Measurements from ENCODE around the gene ARID1A.

The ARID1A gene

GRCh38 chr1:26729633-26730032 lies 33.8 kb downstream of the ARID1A start:
- no peak for DNase-seq

GRCh38 chr1:26730695-26731094 lies 34.9 kb downstream of the ARID1A start:
- no peak for DNase-seq

GRCh38 chr1:26731233-26731902 lies 35.6 kb downstream of the ARID1A start:
- no peak for DNase-seq

DNA sequence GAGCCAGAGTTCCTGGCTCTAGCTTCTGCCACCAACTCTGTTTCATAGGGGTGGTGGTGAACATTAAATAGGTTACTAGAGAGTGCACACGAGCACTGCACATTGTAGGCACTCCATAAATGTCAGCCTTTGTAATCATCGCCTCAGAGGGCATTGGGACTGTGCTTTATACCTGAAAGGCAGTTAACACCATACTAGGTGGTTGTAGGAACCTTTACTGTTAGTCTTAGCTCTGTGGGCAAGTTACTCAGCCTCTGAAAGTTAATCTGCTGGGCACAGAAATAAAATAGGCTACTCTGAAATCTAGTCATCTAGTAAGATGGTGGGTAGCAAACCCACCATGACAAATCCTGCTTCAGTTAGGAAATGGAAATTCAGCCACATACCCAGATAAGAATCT lies 37.6 kb downstream of the ARID1A start:
- no peak for DNase-seq

DNA sequence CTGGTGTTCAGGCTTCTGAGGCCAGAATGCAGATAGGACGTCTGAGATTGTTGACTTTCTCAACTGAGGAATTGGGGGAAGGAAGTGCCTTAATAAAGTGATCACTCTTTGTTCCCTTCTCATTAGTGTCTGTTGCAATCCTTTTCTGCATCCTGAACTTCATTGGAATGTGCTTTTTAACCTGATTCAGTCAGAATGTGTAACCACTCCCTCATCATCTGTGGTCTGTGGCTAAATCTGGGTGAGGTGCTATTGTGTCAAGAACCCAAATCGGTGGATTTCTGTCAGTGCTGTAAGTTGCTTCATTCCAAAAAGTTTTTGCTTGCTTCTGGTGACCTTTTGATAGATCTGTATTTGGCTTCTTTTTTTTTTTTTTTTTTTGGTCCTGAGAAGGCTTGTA lies 38.2 kb downstream of the ARID1A start:
- DNase-seq: no peak

DNA sequence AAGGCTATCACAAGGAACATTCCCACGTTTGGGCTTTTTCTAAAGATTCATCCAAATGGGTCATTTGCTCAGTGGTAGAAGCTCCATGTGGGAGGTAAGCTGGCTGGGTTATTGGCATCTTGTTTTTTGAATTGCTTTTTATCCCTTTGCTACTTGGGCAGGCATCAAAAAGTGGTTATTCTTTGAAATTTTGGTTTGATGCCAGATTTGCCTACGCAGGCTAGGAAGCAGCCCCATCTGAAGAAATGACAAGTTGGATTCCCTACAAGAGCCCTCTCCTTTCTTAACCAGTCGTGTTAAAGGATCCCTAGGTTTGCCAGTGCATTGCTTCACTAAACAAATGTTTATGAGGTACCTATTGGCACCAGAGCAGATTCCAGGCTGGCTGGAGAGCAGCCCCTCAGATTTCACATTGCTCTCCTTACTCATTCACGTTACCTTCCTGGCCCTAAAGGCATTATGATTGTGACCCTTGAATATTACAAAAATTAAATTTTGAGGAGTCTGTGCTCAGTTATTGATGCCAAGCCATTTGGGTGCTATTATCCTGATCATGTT lies 38.8 kb downstream of the ARID1A start:
- DNase-seq: no peak

DNA sequence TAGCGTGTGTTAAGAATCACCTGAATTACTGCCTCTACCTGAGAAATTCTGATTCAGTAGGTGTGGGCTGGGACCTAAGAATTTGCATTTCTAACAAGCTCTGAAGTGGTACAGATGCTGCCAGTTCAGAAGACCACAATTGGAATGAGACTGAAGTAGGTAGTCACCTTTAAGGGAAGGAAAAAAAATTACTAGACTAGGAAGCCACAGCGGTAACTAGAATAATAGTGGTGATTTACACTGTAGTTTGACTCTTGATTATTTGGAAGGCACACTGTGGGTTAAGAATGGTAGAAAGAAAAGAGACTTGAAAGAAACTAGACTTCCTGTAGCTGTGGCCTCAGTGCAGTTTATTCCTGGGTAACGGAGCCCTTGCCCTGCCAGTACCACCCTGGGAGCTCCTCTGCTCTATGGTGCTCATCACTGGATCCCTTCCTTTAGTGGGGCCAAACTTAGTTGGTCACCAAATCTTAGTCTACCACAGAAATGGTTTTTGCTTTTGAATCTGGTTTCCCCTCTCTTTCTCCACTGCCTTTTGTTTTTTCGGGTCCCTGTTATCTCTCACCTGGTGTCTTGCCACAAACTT lies 43.6 kb downstream of the ARID1A start:
- DNase-seq: no peak

DNA sequence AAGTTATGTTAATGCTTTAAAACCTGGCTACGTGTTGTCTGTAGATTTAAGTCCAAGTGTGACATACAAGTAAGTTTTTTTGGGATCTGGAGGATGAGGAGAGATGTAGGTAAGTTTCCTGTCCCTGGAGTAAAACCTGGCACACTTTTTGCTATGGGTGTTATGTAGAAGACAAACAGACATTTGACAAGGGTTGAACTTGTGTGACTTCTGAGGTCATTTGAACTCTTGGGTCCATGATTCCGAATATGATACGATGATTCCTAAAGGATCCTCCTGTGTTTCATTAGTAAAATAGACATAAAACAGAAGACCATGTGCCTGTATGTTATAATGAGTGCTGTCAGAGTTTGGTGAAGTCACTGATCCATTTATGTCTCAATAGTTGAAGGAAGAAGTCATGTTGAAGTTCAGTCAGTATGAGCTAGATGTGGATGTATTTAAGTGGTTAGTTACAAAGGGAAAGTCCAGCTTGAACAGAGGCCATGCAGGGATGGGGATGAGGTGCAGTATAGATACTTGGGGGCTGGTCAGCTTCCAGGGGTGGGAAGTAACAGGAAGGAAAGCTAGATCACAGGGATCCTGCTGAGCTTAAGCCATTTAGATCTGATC lies 44.3 kb downstream of the ARID1A start:
- DNase-seq: no peak

- DNase-seq: no peak
Measured at GRCh38 chr1:26740952-26741351, 45.1 kb downstream of the ARID1A start.

GRCh38 chr1:26743426-26744059 lies 47.7 kb downstream of the ARID1A start:
- DNase-seq: no peak

GRCh38 chr1:26744075-26744959 lies 48.5 kb downstream of the ARID1A start:
- DNase-seq: no peak

DNA sequence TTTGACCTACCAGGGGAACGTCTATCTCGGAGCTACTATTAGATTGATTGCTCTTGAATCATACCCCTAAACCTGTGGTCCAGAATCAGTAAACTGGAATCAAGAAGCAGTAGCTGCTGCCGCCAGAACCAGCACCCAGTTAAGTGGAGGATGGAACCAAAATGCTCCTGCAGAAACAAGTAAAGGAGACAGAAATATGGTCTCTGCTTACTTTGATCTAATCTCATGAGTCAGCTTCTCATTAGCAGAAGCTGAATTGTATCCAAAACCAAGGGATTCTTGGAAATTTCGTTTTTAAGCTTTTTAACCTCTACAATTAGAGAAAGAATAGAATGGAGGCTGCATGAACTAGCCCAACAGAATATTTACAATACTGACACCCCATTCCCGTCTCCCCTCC lies 49.4 kb downstream of the ARID1A start:
- DNase-seq: no peak

- DNase-seq: no peak
Measured at GRCh38 chr1:26747048-26747447, 51.2 kb downstream of the ARID1A start.

DNA sequence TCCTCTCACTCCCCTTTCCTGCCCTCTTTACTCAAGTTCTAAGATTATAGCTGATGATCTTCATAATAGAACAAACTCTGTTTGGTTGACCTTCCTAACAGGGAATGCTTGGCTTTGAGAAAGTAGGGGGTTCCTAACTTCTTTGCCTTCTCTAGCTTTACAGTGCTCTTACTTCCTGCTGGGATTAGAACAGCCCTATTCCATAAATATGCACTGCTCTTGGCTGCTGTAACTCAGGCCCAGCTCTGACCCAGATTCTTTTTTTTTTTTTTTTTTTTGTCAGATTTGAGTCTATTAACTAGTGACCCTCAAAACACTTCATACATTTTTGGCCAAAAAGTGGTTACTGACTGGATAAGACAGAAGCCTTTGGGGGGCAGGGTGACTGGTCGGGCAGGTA lies 52.5 kb downstream of the ARID1A start:
- no peak for DNase-seq

DNA sequence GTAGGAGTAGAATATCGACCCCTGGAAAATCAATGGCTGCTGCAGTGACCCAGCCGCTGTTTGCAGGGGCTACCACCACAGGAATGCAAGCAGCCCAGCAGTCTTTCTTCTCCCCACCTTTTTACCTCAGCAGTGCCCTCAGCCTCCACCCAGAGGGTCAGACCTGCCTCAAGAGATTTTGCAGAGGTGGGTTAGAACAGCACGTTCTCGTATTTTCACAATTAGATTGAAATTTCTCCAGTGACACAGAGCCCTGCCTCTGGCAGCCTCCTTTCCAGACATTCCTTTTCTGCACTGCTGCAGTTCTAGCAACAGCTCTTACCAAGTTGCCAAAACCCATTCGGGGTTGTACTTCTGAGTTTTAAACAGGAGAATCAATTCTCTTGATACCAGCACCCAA lies 53.6 kb downstream of the ARID1A start:
- DNase-seq: no peak

DNA sequence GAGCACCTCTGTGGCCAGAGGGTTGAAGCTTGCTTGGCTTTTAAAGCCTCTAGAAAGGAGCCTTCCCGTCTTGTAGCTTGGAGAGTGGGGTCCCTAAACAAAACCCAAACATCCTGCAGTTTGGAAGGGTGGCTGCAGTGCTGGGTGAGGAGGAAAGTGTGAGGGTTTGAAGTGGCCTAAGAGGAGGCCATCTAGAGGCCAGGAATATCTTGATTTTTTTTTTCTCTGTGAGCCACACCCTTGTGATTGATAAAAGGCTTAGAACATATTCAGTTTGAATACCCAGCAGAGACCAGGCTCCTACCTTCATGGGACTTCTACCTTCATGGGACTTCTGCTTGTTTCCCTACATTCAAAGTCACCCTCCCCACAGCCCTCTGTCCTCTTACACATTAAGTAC lies 54.6 kb downstream of the ARID1A start:
- DNase-seq: no peak

- DNase-seq: no peak
Measured at GRCh38 chr1:26752519-26752918, 56.7 kb downstream of the ARID1A start.

GRCh38 chr1:26754086-26754874 lies 58.5 kb downstream of the ARID1A start:
- no peak for DNase-seq

GRCh38 chr1:26758358-26758757 lies 62.5 kb downstream of the ARID1A start:
- DNase-seq: no peak

DNA sequence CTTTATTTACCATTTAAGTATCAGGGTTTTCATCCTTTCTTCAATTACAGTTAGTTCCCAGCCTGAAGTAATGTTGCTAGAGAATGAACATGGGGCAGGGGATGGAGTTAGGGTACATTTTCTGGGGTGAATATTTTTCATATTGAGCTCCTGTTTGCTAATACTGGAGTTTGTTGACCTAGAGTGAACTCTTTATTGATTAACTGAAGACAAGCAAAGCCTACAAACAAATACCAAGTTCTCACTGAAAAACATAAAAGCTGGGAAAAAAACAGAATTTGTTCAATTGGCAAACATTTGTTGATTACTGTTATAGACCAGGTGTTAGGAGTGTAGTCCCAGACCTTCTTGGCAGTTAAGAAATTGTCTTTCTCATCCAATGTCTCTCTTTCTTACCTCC lies 63.7 kb downstream of the ARID1A start:
- DNase-seq: no peak

- no peak for DNase-seq
Measured at GRCh38 chr1:26761217-26761616, 65.4 kb downstream of the ARID1A start.

DNA sequence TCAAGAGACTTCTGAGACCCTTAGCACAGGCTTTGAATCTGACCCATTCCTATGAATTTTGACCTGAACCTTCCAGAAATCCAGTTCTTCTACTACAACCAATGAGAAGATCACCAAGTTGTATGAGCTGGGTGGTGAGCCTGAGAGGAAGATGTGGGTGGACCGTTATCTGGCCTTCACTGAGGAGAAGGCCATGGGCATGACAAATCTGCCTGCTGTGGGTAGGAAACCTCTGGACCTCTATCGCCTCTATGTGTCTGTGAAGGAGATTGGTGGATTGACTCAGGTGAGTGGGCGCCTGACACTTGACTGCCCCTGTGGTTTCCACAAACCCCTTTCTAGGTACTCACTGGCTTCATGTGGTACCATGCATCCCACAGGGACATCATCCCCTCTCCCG lies 71.9 kb downstream of the ARID1A start:
- no peak for DNase-seq

Measured in NCI-H1105 treated with DMSO at 0.1 percent for 48 hours (cell line).